Stimulated activated CD4-positive, alpha-beta T cell treated with anti-CD3 and anti-CD28 coated beads, Interleukin-4, amount 100 ng/mL, for 4 hours (primary cell): Measurements from ENCODE around the gene TMEM41B.
"Not testable (repeated sequence)": the region's sequence is repeated elsewhere in the genome, so short reads cannot be mapped to it uniquely, and the experiment has no call there.

ENCODE experiments used
- DNase-seq, 2 experiments: peaks; one replicate each; pipeline ENCODE4 v3.0.0-alpha.2; 2020

The TMEM41B gene

GRCh38 chr11:9258279-9258678 is 56.1 kb downstream of the TMEM41B start:
- DNase-seq = not testable (repeated sequence)

DNA sequence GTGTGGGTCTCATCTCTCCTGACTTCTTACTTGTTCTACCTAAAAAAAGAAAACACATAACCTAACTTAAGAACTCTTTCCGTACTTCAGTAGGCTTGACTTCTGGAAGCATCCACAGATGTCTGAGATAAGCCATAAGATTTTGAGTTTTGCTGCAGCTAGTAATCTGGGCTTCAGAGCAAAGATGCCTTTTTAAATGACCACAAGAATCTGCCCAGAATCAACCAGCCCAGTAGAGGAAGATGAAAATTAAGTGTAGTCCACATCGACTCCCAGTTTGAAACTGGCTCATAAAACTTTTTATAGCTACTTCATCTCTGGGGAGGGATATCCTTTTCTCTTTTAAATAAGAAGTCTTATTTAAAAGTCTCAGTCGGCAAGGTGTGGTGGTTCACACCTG is 60.0 kb downstream of the TMEM41B start:
- no peak for DNase-seq

DNA sequence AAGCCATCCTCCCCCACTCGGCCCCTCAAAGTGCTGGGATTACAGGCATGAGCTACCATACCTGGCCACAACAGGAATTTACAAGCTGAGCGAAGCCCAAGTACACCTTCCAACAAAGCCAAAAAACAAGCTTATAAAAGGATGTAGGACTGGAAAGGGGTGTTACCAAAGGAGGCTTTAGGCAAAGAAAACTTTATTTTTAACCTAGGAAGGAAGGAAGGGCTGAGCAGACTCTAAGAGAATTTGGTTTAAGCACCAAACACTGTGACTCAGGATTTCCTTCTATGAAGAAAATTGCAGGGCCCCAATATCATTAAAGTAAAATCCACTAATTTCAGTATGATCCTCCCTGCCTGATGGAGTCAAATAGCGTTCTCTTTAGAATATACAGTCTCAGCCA is 61.3 kb downstream of the TMEM41B start:
- no peak for DNase-seq

- no peak for DNase-seq
Observed at GRCh38 chr11:9251311-9251710, 63.1 kb downstream of the TMEM41B start.

GRCh38 chr11:9250139-9250582 is 64.2 kb downstream of the TMEM41B start:
- DNase-seq = peak in 1 of 2 experiments; percentile 22

GRCh38 chr11:9249252-9249651 is 65.1 kb downstream of the TMEM41B start:
- no peak for DNase-seq

DNA sequence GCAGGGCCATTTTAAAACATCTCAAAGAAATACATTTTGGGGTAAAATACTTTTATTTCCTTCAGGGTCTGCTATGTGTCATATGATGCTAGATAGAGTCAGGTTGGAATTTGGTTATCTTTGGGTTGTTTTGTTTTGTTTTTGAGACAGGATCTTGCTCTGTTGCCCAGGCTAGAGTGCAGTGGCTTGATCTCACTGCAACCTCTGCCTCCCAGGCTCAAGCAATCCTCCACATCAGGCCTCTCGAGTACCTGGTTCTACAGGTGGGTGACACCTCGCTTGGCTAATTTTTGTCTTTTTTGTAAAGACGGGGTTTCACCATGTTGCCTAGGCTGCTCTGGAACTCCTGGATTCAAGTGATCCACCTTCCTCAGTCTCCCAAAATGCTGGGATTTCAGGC is 66.5 kb downstream of the TMEM41B start:
- DNase-seq = no peak

DNA sequence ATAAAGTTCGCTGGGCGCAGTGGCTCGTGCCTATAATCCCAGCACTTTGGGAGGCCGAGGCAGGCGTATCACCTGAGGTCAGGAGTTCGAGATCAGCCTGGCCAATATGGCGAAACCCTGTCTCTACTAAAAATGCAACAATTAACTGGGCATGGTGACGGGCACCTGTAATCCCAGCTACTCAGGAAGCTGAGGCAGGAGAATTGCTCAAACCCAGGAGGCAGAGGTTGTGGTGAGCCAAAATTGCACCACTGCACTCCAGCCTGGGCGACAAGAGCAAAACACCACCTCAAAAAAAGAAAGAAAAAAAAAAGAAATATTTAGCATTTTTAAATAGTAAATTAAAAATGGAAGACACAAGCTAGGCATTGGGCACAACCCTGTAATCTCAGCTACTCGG is 78.2 kb downstream of the TMEM41B start:
- not testable (repeated sequence) for DNase-seq

- DNase-seq = no peak
Observed at GRCh38 chr11:9232482-9232881, 81.9 kb downstream of the TMEM41B start.

GRCh38 chr11:9231848-9232177 is 82.6 kb downstream of the TMEM41B start:
- DNase-seq = no peak
